Vagina (tissue), 2 donors: ENCODE data around the gene ILK.

ENCODE experiments used
- POLR2AphosphoS5 ChIP-seq, 2 donors: sonication (generic); formaldehyde crosslinking; IDR thresholded peaks; one replicate each; pipeline ENCODE4 v1.9.0; 2017; ENCODE audit warnings: antibody characterized with exemption in 2 of 2, mild to moderate bottlenecking in 2 of 2, low read depth in 1 of 2; ENCODE audit not compliant: insufficient read depth in 1 of 2
- TF ChIP-seq, protein P1 (sequence below), 3 experiments: fragments of 450-650 bp in 2 of 3; fragments of 200-600 bp in 1 of 3; sonication (generic) in 1 of 3; IDR thresholded peaks; one replicate each; pipeline ENCODE4 v1.5.1; 2017 to 2019; ENCODE audit warnings: antibody characterized with exemption in 3 of 3, mild to moderate bottlenecking in 2 of 3, moderate library complexity in 2 of 3

DNA sequence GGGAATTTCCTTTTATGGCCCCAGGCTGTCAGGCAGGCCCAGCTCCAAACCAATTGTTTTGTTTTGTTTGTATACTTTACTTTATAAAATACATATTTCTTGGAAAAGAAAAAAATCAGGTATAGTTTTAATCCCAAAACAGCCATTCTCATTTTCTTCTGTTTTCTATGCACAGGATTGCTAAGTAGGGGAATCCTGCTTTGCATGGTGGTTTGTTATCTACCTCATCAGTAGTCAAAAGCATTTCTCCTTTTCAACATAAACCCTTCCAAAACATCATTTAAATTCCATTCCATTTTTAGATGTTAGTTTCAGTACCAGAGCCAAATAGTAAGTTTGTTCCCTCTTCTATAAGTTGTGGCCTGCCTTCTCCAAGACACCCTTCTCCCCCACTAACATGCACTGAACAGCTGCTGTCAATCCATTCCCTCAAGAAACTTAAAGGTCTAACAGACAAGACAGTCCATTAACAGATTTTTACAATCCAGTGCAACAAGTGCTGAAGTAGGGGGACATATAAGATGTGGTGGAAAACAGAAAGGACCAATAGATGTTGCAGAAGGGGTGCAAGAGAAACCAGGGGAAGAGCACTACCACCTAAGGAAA is 3.7 kb downstream of the ILK start:
- TF ChIP-seq, protein P1, sequence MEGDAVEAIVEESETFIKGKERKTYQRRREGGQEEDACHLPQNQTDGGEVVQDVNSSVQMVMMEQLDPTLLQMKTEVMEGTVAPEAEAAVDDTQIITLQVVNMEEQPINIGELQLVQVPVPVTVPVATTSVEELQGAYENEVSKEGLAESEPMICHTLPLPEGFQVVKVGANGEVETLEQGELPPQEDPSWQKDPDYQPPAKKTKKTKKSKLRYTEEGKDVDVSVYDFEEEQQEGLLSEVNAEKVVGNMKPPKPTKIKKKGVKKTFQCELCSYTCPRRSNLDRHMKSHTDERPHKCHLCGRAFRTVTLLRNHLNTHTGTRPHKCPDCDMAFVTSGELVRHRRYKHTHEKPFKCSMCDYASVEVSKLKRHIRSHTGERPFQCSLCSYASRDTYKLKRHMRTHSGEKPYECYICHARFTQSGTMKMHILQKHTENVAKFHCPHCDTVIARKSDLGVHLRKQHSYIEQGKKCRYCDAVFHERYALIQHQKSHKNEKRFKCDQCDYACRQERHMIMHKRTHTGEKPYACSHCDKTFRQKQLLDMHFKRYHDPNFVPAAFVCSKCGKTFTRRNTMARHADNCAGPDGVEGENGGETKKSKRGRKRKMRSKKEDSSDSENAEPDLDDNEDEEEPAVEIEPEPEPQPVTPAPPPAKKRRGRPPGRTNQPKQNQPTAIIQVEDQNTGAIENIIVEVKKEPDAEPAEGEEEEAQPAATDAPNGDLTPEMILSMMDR (IDR thresholded peaks at IDR 0.05), result no peak
- TF ChIP-seq POLR2AphosphoS5 (IDR thresholded peaks at IDR 0.05; ENCODE audit: insufficient read depth in 1 of 2, low read depth in 1 of 2), result no peak
